Measurements from ENCODE around the gene GPR162.

GRCh38 chr12:6830999-6831398, 9.4 kb downstream of the GPR162 start:
- TF ChIP-seq CTCF (IDR thresholded peaks at IDR 0.05) (no peak), POLR2A (IDR thresholded peaks at IDR 0.05) (no peak)

Measured in heart left ventricle (tissue), 13 donors.